Measurements from ENCODE around the gene ANKRD11.
"Not testable (repeated sequence)": the region's sequence is repeated elsewhere in the genome, so short reads cannot be mapped to it uniquely, and the experiment has no call there.

The ANKRD11 gene

GRCh38 chr16:89309438-89310122 is 180.8 kb downstream of the ANKRD11 start:
- no peak for DNase-seq

DNA sequence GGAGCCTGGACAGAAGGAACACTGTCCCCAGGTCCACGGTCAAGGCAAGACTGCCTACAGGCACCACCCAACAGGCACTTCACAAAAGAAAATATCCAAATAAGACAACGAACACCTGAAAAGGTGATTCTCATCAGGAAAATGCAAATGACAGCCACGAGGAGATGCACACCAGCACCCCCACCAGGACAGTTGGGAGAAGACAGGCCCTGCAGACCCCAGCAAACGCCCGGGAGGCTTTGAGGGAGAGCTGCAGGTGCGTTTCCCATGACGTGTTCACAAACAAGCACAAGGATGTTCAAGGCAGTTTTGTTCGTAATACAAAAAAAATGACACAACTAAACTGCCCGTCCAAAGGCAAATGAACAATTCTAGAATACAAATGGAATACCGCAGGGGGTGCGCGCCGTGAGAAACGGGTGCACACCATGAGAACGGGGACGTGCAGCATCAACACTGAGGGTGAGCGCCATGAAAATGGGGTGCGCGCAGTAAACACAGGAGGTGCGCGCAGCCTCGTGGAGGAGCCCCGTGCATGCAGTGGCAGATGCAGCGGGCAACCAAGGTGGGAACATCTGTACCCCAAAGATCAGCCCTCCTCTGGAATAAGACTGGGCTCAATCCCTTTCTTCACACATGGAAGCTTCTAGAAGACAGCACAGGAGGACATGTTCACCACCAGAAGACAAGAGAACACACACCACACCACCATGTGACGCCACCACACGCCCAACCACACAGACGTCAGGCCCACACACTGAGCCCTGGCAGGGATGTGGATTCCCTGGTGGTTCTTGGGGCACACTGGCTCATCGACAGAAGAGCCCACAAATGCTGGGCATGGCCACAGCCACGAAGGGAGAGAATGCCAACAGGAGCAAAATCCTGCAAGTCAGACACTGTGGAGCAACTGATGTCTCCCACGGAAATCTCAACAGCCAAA is 181.7 kb downstream of the ANKRD11 start:
- no peak for DNase-seq

- no peak for DNase-seq
These were observed 182.9 kb downstream of the ANKRD11 start for GRCh38 chr16:89307421-89307805.

DNA sequence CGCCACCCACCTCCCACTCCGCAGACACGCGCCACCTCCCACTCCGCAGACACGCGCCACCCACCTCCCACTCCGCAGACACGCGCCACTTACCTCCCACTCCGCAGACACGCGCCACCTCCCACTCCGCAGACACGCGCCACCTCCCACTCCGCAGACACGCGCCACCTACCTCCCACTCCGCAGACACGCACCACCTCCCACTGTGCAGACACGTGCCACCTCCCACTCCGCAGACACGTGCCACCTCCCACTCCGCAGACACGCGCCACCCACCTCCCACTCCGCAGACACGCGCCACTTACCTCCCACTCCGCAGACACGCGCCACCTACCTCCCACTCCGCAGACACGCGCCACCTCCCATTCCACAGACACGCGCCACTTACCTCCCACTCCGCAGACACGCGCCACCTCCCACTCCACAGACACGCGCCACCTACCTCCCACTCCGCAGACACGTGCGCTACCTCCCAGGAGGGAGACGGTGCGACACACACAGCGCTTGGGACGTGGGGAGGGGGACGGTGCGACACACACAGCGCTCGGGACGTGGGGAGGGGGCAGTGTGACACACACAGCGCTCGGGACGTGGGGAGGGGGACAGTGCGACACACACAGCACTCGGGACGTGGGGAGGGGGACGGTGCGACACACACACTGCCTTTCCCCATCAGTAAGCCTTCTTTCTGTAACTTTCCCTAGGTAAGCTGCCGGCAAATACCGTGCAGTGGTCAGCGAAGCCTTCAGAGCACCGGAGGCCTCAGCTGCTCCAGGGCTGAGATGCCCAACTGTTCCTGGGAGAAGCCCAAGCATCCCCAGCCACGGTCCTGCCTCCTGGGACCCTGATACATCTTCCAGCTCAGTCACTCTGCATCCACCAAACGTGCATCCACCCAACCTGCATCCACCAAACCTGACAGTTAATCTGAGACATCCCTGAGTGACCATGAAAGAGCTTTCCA is 183.6 kb downstream of the ANKRD11 start:
- not testable (repeated sequence) for DNase-seq

- DNase-seq: no peak
These were observed 185.2 kb downstream of the ANKRD11 start for GRCh38 chr16:89304941-89305705.

DNA sequence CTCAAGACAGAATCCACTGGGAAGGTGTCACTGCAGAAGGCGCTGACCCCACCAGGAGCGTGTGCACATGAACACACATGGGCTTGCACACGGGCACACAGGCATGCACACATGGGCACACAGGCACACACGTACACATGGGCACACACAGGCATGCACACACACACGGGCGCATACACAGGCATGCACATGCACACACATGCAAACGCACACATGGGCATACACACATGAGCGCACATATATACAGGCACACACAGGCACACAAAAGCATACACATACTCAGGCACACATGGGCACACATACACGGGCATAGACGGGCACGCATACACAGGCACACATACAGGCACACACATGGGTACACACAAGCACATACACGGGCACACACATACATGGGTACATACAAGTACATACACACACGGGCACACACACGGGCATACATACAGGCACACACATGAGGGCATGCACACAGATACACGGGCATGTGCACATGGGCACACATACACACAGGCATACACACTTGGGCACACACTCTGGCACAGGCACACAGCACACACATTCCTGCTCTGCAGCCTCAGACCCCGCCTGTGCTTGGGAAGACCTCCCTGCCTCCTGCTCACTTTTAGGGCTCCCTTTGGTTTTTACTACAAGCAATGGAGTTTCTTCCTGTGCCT is 186.0 kb downstream of the ANKRD11 start:
- DNase-seq: no peak

GRCh38 chr16:89303617-89304016 is 186.7 kb downstream of the ANKRD11 start:
- DNase-seq: no peak

GRCh38 chr16:89300976-89301360 is 189.4 kb downstream of the ANKRD11 start:
- no peak for DNase-seq

DNA sequence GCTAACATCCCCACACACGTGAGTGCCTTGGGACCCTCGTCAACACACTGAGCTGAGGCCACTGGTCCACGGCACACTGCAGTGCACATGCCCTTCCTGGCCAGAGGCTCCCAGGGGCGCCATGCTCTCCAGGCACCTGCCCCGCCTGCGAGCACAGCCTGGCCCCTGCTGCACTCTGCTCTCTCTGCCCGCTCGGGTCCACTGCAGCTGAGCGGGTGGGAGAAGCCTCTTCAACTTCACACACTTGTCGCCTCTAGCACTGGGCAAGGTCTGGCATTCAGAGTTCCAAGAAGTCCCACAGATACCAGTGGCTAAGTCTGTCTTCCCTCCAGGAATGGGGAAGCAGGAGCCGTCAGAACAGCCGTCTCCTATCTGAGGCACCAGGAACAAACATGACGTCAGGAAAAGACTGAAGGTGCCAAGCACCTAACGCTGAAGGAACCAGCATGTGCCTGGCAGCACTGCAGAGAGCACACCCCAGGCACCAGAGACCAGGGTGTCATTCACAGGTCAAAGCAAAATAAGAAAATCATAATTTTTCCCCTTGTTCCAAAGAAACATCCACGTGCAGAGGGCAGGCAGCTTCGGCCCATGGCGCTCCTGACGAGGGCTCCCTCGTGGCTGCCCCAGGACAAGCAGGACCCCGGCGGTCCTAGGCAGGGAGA is 189.9 kb downstream of the ANKRD11 start:
- DNase-seq: no peak

- DNase-seq: not testable (repeated sequence)
These were observed 190.8 kb downstream of the ANKRD11 start for GRCh38 chr16:89299357-89300111.

DNA sequence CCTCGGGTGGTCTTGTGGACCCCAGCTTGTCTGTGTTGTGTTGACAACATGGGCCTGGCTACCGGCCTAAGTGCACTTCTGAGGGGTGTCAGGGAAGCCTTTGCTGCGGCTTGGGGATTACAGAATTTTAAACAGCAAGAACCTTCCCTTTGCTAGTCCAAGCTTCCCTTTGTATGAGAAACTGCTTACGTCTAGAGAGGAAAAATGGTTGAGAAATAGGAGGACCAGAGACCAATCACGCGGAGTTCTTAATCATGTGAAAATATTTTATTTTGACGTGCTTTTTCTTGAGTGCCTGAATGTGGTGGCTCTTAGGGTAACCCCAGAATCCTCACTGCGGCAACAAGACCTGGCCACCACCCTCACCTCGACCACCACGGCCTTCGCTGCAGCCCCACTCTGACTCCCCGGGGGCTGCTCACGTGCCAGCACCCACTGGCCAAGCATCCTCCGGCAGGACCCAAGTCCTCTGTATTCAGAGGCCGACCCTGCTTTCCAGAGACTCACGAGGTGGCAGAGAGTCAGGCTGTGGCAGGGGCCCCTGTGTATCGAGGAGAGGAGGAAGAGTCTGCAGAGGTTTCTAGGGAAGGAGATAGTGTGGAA is 191.6 kb downstream of the ANKRD11 start:
- no peak for DNase-seq

DNA sequence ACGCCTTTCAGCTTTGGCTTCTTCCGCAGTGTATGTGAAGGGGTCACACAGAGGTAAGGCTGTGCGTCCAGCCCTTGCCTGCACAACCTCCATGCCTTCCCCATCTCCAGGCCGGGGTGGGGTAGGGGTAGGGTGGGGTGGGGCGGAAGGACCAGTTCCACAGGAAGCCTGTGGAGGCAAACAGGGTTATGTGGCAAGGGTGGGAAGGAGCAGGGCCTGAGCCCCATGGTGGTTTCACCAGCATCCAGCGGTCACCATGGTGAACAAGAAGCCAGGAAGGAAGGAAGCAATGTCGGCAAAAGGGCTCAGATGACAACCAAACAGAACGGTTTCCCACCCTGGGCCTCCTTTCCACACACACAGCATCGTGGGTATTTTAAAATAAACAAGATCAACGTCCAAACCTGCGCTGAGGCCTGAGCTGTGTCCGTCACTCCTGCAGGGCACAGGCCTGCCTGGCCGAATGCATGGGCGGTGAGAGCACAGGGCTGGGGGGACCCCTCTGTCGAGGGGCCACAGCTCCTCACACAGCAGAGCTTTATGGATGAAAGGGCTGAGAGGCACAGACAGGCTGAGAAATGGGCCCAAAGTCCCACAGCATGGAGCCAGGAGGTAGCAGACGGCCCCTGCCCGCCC is 192.3 kb downstream of the ANKRD11 start:
- no peak for DNase-seq

DNA sequence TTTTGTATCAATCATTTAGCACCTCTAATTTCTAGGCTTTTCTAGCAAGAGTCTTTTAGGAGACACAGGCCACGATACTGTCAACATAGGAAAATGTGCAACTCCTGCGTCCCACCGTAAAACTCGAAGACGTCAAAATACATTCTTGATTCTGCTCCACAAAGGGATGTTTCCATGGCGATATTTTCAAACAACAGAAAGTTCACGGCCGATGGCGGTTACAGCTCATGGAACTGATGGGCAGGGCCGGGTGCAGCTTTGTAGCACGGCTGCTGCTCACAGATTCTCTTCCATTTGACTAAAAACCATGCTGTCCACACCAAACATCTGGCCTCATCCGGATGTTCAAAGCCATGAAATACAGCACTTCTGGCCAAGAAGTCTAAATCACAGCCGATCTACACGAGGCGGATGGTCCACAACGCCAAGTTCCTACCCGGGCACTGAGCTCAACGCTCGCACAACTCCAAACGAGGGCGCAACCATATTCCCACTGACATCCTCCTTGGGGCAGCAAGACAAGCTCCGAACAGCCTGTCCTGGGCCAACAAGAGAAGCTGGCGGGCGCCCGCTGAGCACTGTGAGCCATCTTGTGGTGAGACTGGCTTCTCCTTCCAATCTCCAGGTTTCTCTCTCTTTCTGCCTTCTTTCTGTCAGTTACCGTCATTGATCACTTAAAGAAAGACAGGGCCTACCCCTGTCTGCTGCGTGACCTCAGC is 193.0 kb downstream of the ANKRD11 start:
- no peak for DNase-seq

DNA sequence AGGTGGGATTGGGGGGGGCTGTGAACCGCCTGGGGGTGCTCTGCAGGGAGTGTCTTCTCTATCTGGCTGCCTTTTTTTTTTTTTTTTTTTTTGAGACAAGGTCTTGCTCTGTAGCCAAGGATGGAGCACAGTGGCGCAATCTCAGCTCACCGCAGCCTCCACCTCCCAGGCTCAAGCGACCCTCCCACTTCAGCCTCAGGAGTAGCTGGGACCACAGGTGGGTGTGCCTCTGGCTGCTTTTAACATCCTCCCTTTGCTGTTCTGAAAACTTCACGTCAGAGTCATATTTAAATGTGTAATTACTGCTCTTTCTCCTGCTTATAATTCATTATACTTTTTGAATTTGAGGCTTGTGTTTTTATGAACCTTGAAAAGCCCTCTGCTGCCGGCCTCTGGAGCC is 194.4 kb downstream of the ANKRD11 start:
- no peak for DNase-seq

GRCh38 chr16:89295071-89295900 is 195.1 kb downstream of the ANKRD11 start:
- DNase-seq: no peak

DNA sequence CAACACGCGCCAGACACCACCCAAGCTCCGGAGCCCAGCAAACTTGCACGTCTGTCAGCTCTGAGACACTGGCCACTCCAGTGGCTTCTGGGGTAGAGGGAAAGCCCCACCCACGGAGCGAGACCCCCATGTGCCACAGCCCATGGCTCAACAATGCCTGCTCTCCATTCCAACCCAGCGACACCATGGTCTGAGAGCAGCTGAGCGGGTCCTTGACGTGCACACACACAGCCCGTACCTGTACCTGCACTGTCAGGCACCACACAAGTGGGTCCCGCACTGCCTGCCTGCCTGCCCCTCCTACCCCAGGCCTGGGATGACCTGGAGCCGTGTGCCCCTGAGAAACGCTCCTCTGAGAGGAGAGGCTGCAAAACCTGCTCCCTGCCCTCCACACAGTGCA is 195.9 kb downstream of the ANKRD11 start:
- no peak for DNase-seq

GRCh38 chr16:89293276-89294143 is 196.9 kb downstream of the ANKRD11 start:
- no peak for DNase-seq

Measured in OCI-M1 (cell line).